Peyer's patch (tissue), 4 donors: ENCODE data around the gene TPSG1. TPM values are rescaled to one million over a fixed set of nuclear protein-coding genes. Genes with fewer than 3 reads are reported as not detected.

Source experiments
- DNase-seq, 3 donors: peaks; one replicate each; pipeline ENCODE4 v3.0.0-alpha.2; 2017 to 2019
- H3K27ac ChIP-seq, 4 donors: fragments of 200-600 bp; sonication (generic); one replicate each; pipeline ENCODE4 v1.5.1; 2016 to 2019
- H3K27me3 ChIP-seq, 2 donors: fragments of 200-600 bp; sonication (generic); one replicate each; pipeline ENCODE4 v1.5.1; 2019
- H3K36me3 ChIP-seq, 3 donors: fragments of 200-600 bp; sonication (generic); one replicate each; pipeline ENCODE4 v1.5.1; 2016 to 2019
- H3K4me1 ChIP-seq, 4 donors: fragments of 200-600 bp; sonication (generic); one replicate each; pipeline ENCODE4 v1.5.1; 2016 to 2019
- H3K4me3 ChIP-seq, 4 donors: fragments of 200-600 bp; sonication (generic); 1 replicate in 3 of 4; 2 replicates in 1 of 4; pipeline ENCODE4 v1.5.1; 2016 to 2019; ENCODE audit warnings: mild to moderate bottlenecking in 1 of 4
- H3K9me3 ChIP-seq, 4 donors: fragments of 200-600 bp; sonication (generic); one replicate each; pipeline ENCODE4 v1.5.1; 2016 to 2019; ENCODE audit warnings: mild to moderate bottlenecking in 1 of 4
- POLR2A ChIP-seq, 2 donors: fragments of 450-650 bp; IDR thresholded peaks; one replicate each; pipeline ENCODE4 v1.5.1; 2017; ENCODE audit warnings: antibody characterized with exemption in 2 of 2, mild to moderate bottlenecking in 2 of 2, moderate library complexity in 2 of 2
- total RNA-seq, 4 donors: library from RNA; depleted of rRNA; stranded (reverse); fragments of >200 nt; gene quantifications; one replicate each; pipeline ENCODE4 v1.1.0, GENCODE V29; 2016
- TF ChIP-seq, protein P1 (sequence below), 6 experiments: fragments of 450-650 bp in 4 of 6; fragments of 200-600 bp in 2 of 6; sonication (generic) in 1 of 6; IDR thresholded peaks; one replicate each; pipeline ENCODE4 v1.5.1; 2017 to 2019; ENCODE audit warnings: antibody characterized with exemption in 6 of 6, mild to moderate bottlenecking in 3 of 6, moderate library complexity in 1 of 6

TPSG1 gene
- total RNA-seq, 4 donors from 2014 or later = 16.4 to 44.6 (median 29.5) TPM

DNA sequence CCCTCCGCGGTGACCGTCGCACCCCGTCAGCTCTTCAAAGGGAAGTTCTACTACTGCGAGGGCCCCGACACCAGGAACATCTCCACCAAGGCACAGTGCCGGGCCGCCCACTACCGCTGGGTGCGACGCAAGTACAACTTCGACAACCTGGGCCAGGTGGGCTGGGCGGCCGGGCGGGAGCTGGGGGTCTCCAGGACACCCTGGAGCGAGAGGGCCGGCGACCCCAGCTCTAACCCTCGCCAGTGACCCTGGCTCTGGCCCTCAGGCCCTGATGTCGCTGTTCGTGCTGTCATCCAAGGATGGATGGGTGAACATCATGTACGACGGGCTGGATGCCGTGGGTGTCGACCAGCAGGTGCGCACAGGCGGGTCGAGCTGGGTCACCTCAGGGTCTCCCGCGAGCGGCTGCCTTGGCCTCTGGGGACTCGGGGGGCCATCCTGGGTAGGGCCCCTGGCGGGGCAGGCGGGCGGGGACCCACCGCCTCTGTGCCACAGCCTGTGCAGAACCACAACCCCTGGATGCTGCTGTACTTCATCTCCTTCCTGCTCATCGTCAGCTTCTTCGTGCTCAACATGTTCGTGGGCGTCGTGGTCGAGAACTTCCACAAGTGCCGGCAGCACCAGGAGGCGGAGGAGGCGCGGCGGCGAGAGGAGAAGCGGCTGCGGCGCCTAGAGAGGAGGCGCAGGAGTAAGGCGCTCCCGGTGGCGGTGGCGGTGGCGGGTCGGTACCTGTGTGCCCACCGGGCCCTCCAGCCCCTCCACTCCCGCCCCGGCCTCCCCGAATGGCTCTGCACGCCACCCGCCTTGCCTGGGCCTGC is 13.4 kb downstream of the TPSG1 start:
- DNase-seq = no peak
- Histone ChIP-seq H3K27me3 (no peaks in the 10 kb centered on the region), H3K36me3 (peaks cover 0 to 44% (median 0%) of the 10 kb centered on the region in 3 donors), H3K9me3 (no peaks in the 10 kb centered on the region), H3K4me1 (no peaks in the 10 kb centered on the region), H3K27ac (no peak overlapping the region), H3K4me3 (no peak overlapping the region)
- TF ChIP-seq, protein P1, sequence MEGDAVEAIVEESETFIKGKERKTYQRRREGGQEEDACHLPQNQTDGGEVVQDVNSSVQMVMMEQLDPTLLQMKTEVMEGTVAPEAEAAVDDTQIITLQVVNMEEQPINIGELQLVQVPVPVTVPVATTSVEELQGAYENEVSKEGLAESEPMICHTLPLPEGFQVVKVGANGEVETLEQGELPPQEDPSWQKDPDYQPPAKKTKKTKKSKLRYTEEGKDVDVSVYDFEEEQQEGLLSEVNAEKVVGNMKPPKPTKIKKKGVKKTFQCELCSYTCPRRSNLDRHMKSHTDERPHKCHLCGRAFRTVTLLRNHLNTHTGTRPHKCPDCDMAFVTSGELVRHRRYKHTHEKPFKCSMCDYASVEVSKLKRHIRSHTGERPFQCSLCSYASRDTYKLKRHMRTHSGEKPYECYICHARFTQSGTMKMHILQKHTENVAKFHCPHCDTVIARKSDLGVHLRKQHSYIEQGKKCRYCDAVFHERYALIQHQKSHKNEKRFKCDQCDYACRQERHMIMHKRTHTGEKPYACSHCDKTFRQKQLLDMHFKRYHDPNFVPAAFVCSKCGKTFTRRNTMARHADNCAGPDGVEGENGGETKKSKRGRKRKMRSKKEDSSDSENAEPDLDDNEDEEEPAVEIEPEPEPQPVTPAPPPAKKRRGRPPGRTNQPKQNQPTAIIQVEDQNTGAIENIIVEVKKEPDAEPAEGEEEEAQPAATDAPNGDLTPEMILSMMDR (IDR thresholded peaks at IDR 0.05) = no peak
- TF ChIP-seq POLR2A (IDR thresholded peaks at IDR 0.05) = no peak

DNA sequence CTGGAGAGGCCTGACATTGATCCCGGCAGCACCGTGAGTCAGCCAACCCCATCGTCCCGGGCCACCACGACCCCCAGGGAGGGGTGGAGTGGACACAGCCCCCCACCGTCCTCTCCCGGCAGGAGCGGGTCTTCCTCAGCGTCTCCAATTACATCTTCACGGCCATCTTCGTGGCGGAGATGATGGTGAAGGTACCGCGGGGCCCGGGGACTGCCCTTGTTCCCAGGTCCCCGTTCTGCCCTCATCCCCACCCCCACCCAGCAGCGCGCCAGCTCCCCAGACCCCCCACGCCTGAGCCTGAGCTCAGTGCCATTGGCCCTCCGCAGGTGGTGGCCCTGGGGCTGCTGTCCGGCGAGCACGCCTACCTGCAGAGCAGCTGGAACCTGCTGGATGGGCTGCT is 14.6 kb downstream of the TPSG1 start:
- Histone ChIP-seq H3K4me3 (no peak overlapping the region), H3K9me3 (no peaks in the 10 kb centered on the region), H3K36me3 (peaks cover 0 to 41% (median 0%) of the 10 kb centered on the region in 3 donors), H3K4me1 (no peaks in the 10 kb centered on the region), H3K27me3 (no peaks in the 10 kb centered on the region), H3K27ac (no peak overlapping the region)
- no peak for DNase-seq
- no peak for TF ChIP-seq POLR2A (IDR thresholded peaks at IDR 0.05)
- TF ChIP-seq, protein P1 (IDR thresholded peaks at IDR 0.05) = no peak

DNA sequence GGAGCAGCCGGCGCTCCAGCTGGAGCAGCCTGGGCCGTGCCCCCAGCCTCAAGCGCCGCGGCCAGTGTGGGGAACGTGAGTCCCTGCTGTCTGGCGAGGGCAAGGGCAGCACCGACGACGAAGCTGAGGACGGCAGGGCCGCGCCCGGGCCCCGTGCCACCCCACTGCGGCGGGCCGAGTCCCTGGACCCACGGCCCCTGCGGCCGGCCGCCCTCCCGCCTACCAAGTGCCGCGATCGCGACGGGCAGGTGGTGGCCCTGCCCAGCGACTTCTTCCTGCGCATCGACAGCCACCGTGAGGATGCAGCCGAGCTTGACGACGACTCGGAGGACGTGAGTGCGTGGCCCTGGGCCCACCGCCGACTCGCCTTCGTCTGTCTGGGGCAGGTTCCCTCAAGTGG is 16.0 kb downstream of the TPSG1 start:
- Histone ChIP-seq H3K4me1 (no peaks in the 10 kb centered on the region), H3K27ac (no peak overlapping the region), H3K27me3 (no peaks in the 10 kb centered on the region), H3K4me3 (no peak overlapping the region), H3K9me3 (no peaks in the 10 kb centered on the region), H3K36me3 (peaks cover 0 to 29% (median 0%) of the 10 kb centered on the region in 3 donors)
- no peak for TF ChIP-seq POLR2A (IDR thresholded peaks at IDR 0.05)
- TF ChIP-seq, protein P1 (IDR thresholded peaks at IDR 0.05) = no peak
- DNase-seq = no peak

DNA sequence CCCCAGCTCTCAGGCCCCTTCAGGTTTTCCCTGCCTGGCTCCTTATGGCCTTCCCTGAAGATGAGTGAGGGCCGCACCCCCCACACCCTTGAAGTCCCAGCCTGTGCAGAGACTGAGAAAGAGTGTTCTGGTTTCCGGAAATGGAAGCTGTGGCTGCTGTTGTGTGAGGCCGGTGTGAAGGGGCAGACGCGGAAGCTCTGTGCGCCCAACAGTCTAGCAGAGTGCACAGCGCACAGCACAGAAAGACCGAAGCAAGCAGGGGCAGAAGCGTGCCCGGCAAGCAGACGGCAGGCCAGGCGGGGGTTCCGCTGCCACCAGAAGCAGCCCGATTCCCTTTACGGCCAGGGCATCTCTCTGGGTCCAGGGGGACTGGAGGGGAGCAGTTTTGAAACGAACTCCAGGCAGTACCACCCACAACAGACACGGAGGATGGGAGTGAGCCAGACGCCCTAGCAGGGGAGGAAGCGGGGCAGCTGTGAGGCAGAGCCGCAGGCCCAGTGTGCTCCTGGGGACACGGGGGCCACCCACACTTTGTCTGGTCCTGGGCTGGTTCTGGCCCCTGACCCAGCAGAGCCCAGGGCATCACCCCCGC is 16.7 kb downstream of the TPSG1 start:
- DNase-seq = no peak
- H3K4me1 ChIP-seq = no peaks in the 10 kb centered on the region
- H3K4me3 ChIP-seq = no peak overlapping the region
- TF ChIP-seq POLR2A (IDR thresholded peaks at IDR 0.05) = no peak
- TF ChIP-seq, protein P1 (IDR thresholded peaks at IDR 0.05) = no peak
- peaks cover 0 to 22% (median 0%) of the 10 kb centered on the region in 3 donors for H3K36me3 ChIP-seq
- no peaks in the 10 kb centered on the region for H3K27me3 ChIP-seq
- no peaks in the 10 kb centered on the region for H3K9me3 ChIP-seq
- H3K27ac ChIP-seq = no peak overlapping the region

DNA sequence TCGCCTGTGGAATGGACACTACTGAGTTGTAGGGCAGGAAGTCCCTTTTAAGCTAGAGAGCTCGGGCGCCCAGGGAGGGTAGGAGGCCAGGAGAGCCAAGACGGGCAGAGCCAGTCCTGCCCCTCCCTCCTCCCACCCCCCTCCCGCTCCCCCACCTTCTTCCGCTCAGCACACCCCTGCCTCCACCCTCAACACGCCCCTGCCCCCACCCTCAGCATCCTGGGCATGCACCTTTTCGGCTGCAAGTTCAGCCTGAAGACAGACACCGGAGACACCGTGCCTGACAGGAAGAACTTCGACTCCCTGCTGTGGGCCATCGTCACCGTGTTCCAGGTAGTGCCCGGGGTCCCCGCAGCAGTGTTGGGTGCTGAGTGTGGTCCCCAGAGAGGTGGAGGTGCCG is 18.3 kb downstream of the TPSG1 start:
- no peak overlapping the region for H3K4me3 ChIP-seq
- H3K4me1 ChIP-seq = no peaks in the 10 kb centered on the region
- H3K9me3 ChIP-seq = no peaks in the 10 kb centered on the region
- no peak for TF ChIP-seq POLR2A (IDR thresholded peaks at IDR 0.05)
- TF ChIP-seq, protein P1 (IDR thresholded peaks at IDR 0.05) = no peak
- no peak for DNase-seq
- H3K27ac ChIP-seq = no peak overlapping the region
- peaks cover 0 to 25% (median 0%) of the 10 kb centered on the region in 3 donors for H3K36me3 ChIP-seq
- no peaks in the 10 kb centered on the region for H3K27me3 ChIP-seq
